KMS-11 (cell line): ENCODE data around the gene RBM8A.
"Not testable (repeated sequence)": the region's sequence is repeated elsewhere in the genome, so short reads cannot be mapped to it uniquely, and the experiment has no call there.

Experiments
- H2AFZ ChIP-seq: fragments of 200-600 bp; sonication (generic); 2 replicates; pipeline ENCODE4 v1.6.1; 2016; ENCODE audit warnings: antibody characterized with exemption, mixed run types, low read depth
- H3K27ac ChIP-seq: fragments of 200-600 bp; sonication (generic); 2 replicates; pipeline ENCODE4 v1.6.1; 2016; ENCODE audit warnings: mild to moderate bottlenecking, mixed run types
- H3K27me3 ChIP-seq: fragments of 200-600 bp; sonication (generic); 2 replicates; pipeline ENCODE4 v1.6.1; 2017; ENCODE audit warnings: mild to moderate bottlenecking, low read depth, mixed run types, moderate library complexity; ENCODE audit not compliant: insufficient read depth
- H3K36me3 ChIP-seq: fragments of 200-600 bp; sonication (generic); 2 replicates; pipeline ENCODE4 v1.6.1; 2017; ENCODE audit warnings: mild to moderate bottlenecking, mixed run types; ENCODE audit not compliant: insufficient read depth
- H3K4me1 ChIP-seq: fragments of 200-600 bp; sonication (generic); 2 replicates; pipeline ENCODE4 v1.6.1; 2016; ENCODE audit warnings: mild to moderate bottlenecking, low read depth, mixed run types; ENCODE audit not compliant: poor library complexity, severe bottlenecking
- H3K4me2 ChIP-seq: fragments of 200-600 bp; sonication (generic); 2 replicates; pipeline ENCODE4 v1.7.0; 2016; ENCODE audit warnings: mild to moderate bottlenecking, mixed run types
- H3K4me3 ChIP-seq: fragments of 200-600 bp; sonication (generic); IDR thresholded peaks from 2 replicates; pipeline ENCODE4 v1.6.1; 2017; ENCODE audit warnings: low read depth, low read length, mixed read lengths; ENCODE audit not compliant: insufficient read depth
- H3K79me2 ChIP-seq: fragments of 200-600 bp; sonication (generic); 2 replicates; pipeline ENCODE4 v1.6.1; 2016; ENCODE audit warnings: low read depth, mixed run types; ENCODE audit not compliant: insufficient read depth
- H3K9ac ChIP-seq: fragments of 200-600 bp; sonication (generic); 2 replicates; pipeline ENCODE4 v1.6.1; 2016; ENCODE audit warnings: mild to moderate bottlenecking, mixed run types
- H4K20me1 ChIP-seq: fragments of 200-600 bp; sonication (generic); 2 replicates; pipeline ENCODE4 v1.6.1; 2016; ENCODE audit warnings: mild to moderate bottlenecking, mixed run types; ENCODE audit not compliant: insufficient read depth
- CTCF ChIP-seq: fragments of 200-600 bp; sonication (generic); conservative IDR thresholded peaks from 2 replicates; pipeline ENCODE4 v1.6.1; 2017; ENCODE audit warnings: low read depth, mild to moderate bottlenecking, antibody characterized with exemption, low read length, moderate library complexity, mixed read lengths

Gene RBM8A

GRCh38 chr1:145942405-145942804 is 15.1 kb upstream of the RBM8A start:
- no peak overlapping the region for H3K4me2 ChIP-seq
- no peaks in the 10 kb centered on the region for H3K79me2 ChIP-seq
- H3K4me3 ChIP-seq = no peak overlapping the region
- H3K4me1 ChIP-seq = peaks cover 9% of the 10 kb centered on the region
- no peaks in the 10 kb centered on the region for H3K36me3 ChIP-seq
- no peak overlapping the region for H2AFZ ChIP-seq
- no peak overlapping the region for H3K27ac ChIP-seq
- no peaks in the 10 kb centered on the region for H4K20me1 ChIP-seq
- no peaks in the 10 kb centered on the region for H3K27me3 ChIP-seq
- TF ChIP-seq CTCF = no peak
- no peak overlapping the region for H3K9ac ChIP-seq

- no peak overlapping the region for H3K4me2 ChIP-seq
- H3K36me3 ChIP-seq = no peaks in the 10 kb centered on the region
- no peak overlapping the region for H3K4me3 ChIP-seq
- H3K79me2 ChIP-seq = no peaks in the 10 kb centered on the region
- H3K4me1 ChIP-seq = peaks cover 18% of the 10 kb centered on the region
- no peak for TF ChIP-seq CTCF
- no peak overlapping the region for H2AFZ ChIP-seq
- H3K27me3 ChIP-seq = no peaks in the 10 kb centered on the region
- H3K27ac ChIP-seq = no peak overlapping the region
- no peaks in the 10 kb centered on the region for H4K20me1 ChIP-seq
- H3K9ac ChIP-seq = no peak overlapping the region
Measured at GRCh38 chr1:145937436-145937835, 10.2 kb upstream of the RBM8A start.

GRCh38 chr1:145936247-145936646 is 9.0 kb upstream of the RBM8A start:
- TF ChIP-seq CTCF = no peak
- no peaks in the 10 kb centered on the region for H3K36me3 ChIP-seq
- H3K79me2 ChIP-seq = no peaks in the 10 kb centered on the region
- no peaks in the 10 kb centered on the region for H4K20me1 ChIP-seq
- no peak overlapping the region for H3K4me3 ChIP-seq
- no peak overlapping the region for H2AFZ ChIP-seq
- no peak overlapping the region for H3K27ac ChIP-seq
- no peak overlapping the region for H3K4me2 ChIP-seq
- H3K27me3 ChIP-seq = no peaks in the 10 kb centered on the region
- H3K4me1 ChIP-seq = peaks cover 18% of the 10 kb centered on the region
- H3K9ac ChIP-seq = no peak overlapping the region

- Histone ChIP-seq H3K79me2 (no peaks in the 10 kb centered on the region), H3K27me3 (no peaks in the 10 kb centered on the region), H3K27ac (no peak overlapping the region), H4K20me1 (no peaks in the 10 kb centered on the region), H2AFZ (no peak overlapping the region), H3K4me2 (no peak overlapping the region), H3K9ac (no peak overlapping the region), H3K4me1 (peaks cover 18% of the 10 kb centered on the region), H3K36me3 (no peaks in the 10 kb centered on the region), H3K4me3 (no peak overlapping the region)
- no peak for TF ChIP-seq CTCF
Measured at GRCh38 chr1:145935708-145936107, 8.4 kb upstream of the RBM8A start.

GRCh38 chr1:145932522-145933009 is 5.3 kb upstream of the RBM8A start:
- not testable (repeated sequence) for H3K4me3 ChIP-seq, H3K36me3 ChIP-seq, H3K27me3 ChIP-seq, H4K20me1 ChIP-seq, H3K27ac ChIP-seq, H3K4me2 ChIP-seq, H2AFZ ChIP-seq, H3K9ac ChIP-seq
- H3K4me1 ChIP-seq = peaks cover 19% of the 10 kb centered on the region
- H3K79me2 ChIP-seq = peaks cover 11% of the 10 kb centered on the region; the same call in 1 of the 2 replicates
